ENCODE results near the gene TTC22. TPM values are rescaled to one million over a fixed set of nuclear protein-coding genes. Genes with fewer than 3 reads are reported as not detected.

Gene TTC22
- total RNA-seq, 1 donor from 2014 or later: not detected

- peak; percentile 72 for DNase-seq (ENCODE audit: low spot score)
These were observed 7.5 kb upstream of the TTC22 start for GRCh38 chr1:54808443-54809207.

GRCh38 chr1:54807756-54808155, 6.6 kb upstream of the TTC22 start:
- peak; percentile 49 for DNase-seq (ENCODE audit: low spot score)

GRCh38 chr1:54806931-54807611, 5.9 kb upstream of the TTC22 start:
- DNase-seq (ENCODE audit: low spot score): peak; percentile 83

- DNase-seq (ENCODE audit: low spot score): peak; percentile 76
These were observed 4.9 kb upstream of the TTC22 start for GRCh38 chr1:54805981-54806381.

- DNase-seq (ENCODE audit: low spot score): peak; percentile 37
These were observed 4.3 kb upstream of the TTC22 start for GRCh38 chr1:54805466-54805865.

GRCh38 chr1:54804471-54805132, 3.5 kb upstream of the TTC22 start:
- peak; percentile 41 for DNase-seq (ENCODE audit: low spot score)

- DNase-seq (ENCODE audit: low spot score): peak; percentile 88
These were observed 2.8 kb upstream of the TTC22 start for GRCh38 chr1:54803761-54804470.

GRCh38 chr1:54800041-54800898, 853 bp downstream of the TTC22 start:
- DNase-seq (ENCODE audit: low spot score): peak; percentile 69

GRCh38 chr1:54798769-54799641, 2.1 kb downstream of the TTC22 start:
- peak; percentile 53 for DNase-seq (ENCODE audit: low spot score)

- peak; percentile 60 for DNase-seq (ENCODE audit: low spot score)
These were observed 2.9 kb downstream of the TTC22 start for GRCh38 chr1:54798206-54798605.

GRCh38 chr1:54796902-54797301, 4.2 kb downstream of the TTC22 start:
- DNase-seq (ENCODE audit: low spot score): no peak

GRCh38 chr1:54795841-54796468, 5.2 kb downstream of the TTC22 start:
- DNase-seq (ENCODE audit: low spot score): no peak

GRCh38 chr1:54795356-54795665, 5.8 kb downstream of the TTC22 start:
- DNase-seq (ENCODE audit: low spot score): no peak

GRCh38 chr1:54794451-54795355, 6.4 kb downstream of the TTC22 start:
- no peak for DNase-seq (ENCODE audit: low spot score)

- DNase-seq (ENCODE audit: low spot score): no peak
These were observed 8.3 kb downstream of the TTC22 start for GRCh38 chr1:54792686-54793282.

- no peak for DNase-seq (ENCODE audit: low spot score)
These were observed 9.1 kb downstream of the TTC22 start for GRCh38 chr1:54791880-54792522.

- no peak for DNase-seq (ENCODE audit: low spot score)
These were observed 12.7 kb downstream of the TTC22 start for GRCh38 chr1:54788459-54788858.

All from mesenteric fat pad (tissue), 1 donor.